Hippocampal formation (tissue), 2 donors: Measurements from ENCODE around the gene TENT4A.

ENCODE experiments used
- DNase-seq, 2 donors: peaks; one replicate each; lab custom pipeline; 2025; lab: John Stamatoyannopoulos, UW

TENT4A gene

GRCh38 chr5:6700685-6701355 is 12.4 kb upstream of the TENT4A start:
- DNase-seq, result no peak

DNA sequence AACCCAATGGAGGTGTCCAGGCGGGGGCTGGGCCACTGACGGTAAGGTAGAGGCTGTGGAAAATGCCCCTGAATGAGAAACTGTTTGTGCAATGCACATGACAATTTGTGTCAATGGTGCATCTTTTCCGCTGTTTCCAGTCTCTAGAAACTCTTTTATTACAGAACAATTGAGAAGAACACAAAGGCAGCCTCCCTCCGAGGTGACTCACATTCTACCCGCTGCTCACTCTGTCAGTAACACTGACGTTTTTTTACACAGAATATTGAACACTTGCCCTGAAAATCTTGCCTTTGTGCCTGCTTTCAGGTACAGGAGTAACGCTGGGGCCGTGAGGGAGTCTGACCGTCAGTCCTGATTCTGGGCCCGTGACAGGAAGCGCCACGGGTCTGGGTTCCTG is 11.7 kb upstream of the TENT4A start:
- DNase-seq, result no peak

DNA sequence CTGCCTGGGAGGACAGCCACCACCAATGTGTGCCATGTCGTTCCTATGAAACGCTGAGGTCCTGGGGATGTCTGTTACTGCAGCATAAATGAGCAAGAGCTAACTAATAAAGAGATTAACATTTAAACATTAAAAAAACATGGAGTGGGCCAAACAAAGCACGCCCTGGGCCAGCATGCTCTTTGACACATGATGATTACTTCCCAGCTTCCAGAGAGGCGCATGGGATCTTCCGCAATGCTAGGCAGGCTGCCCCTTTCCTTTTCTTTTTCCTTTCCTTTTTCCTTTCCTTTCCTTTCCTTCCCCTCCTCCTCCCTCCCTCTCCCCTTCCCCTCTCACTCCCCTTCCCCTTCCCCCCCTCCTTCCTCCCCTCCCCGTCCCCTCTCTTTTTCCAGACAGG is 10.6 kb upstream of the TENT4A start:
- DNase-seq, result no peak

DNA sequence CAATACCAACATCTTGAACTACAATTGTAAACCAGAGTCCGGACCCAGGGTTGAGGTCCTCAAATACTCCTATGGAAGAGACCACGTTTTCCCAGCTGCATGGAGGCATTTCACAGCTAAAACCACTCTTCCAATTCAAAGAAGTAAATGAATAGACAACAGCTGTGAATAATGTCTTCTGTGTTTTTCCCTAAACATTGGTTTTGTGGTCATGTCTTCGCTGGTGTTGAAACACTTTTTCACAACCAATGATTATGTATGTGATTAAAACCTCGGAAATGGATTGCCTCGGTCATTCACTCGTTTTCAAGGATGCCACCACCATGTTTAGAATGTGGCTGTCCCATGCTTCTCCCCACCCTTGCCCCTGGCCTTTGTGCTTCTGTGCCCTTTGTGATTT is 9.4 kb upstream of the TENT4A start:
- no peak for DNase-seq

GRCh38 chr5:6704361-6704851 is 8.8 kb upstream of the TENT4A start:
- DNase-seq, result no peak

DNA sequence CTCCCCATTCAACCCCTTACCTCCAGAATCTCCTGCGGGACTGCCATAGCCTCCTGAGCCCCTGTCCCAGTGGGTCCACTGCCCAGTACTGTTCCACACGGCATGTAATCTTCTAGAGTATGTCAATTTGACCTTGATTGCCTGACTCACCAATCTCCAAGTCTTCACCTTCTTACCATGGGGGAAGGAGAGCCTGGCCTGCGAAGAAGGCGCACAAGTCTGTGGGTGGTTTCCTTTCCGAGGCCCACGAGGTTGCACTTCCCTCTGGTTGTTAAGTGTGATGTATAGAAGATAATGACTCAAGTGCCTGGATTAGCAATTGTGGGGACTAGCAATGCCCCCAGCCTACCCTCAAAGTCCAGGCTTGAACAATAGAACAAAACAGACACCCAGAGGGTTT is 8.1 kb upstream of the TENT4A start:
- no peak for DNase-seq

GRCh38 chr5:6705959-6706358 is 7.3 kb upstream of the TENT4A start:
- DNase-seq, result no peak

- no peak for DNase-seq
Observed at GRCh38 chr5:6707852-6708251, 5.4 kb upstream of the TENT4A start.

GRCh38 chr5:6708814-6709213 is 4.4 kb upstream of the TENT4A start:
- no peak for DNase-seq

GRCh38 chr5:6710070-6710469 is 3.2 kb upstream of the TENT4A start:
- DNase-seq, result no peak

- DNase-seq, result no peak
Observed at GRCh38 chr5:6710551-6711318, 2.5 kb upstream of the TENT4A start.

GRCh38 chr5:6711409-6712141 is 1.7 kb upstream of the TENT4A start:
- DNase-seq, result no peak

DNA sequence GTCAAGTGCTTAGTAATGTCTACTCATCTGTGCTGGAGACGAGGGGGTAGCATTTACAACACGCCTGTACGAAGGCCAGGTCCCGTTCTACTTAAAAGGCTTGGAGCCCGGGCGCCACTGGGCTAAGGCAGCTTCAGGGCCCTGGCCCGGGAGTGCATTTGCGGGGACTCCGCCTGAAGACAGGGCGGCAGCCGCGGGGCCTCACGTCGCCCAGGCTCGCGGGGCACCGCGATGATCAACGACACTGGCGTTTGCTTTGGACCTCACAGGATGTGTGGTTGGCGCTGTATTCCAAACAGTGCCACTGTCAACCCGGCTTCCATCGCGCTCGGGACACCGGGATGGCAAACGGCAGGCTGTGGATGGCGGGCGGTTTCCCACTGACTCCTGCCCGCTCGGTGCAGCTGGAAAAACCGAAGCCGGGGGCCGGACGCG is 1.1 kb upstream of the TENT4A start:
- peak in 1 of 2 donors; percentile 50 for DNase-seq

DNA sequence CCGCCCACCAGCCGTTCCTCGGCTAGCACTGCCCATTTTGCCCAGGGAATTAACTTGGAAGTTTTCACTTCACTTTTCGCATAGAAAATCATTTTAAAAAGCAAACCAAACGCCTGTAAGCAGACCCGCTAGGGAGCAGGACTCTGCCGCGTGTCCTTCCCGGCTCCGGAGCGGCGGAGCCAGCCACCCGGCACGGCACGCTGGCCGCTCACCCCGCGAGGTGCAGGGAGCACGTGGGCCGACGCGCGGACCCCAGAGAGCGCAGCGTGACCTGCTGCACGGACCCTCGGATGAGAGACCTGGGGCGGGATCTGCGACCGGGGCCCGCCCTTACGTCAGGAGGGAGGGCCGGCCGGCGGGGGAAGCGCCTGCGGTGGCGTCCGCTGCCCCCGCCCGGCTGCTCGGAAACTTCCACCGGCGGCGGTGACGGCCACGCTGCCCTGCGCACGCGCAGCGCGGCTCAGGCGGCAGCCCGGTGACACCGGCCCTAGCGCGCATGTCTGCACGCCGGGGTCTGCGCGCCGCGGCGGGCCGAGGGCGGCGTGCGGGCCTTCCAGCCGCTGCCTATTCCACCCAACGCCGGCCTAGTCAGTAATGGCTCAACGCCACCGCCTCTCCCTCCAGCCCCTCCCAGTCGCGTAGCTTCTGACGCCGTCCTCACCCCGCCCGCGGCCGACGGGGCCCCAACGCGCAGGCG is 507 bp upstream of the TENT4A start:
- DNase-seq, result peak; percentile 95 to 97

DNA sequence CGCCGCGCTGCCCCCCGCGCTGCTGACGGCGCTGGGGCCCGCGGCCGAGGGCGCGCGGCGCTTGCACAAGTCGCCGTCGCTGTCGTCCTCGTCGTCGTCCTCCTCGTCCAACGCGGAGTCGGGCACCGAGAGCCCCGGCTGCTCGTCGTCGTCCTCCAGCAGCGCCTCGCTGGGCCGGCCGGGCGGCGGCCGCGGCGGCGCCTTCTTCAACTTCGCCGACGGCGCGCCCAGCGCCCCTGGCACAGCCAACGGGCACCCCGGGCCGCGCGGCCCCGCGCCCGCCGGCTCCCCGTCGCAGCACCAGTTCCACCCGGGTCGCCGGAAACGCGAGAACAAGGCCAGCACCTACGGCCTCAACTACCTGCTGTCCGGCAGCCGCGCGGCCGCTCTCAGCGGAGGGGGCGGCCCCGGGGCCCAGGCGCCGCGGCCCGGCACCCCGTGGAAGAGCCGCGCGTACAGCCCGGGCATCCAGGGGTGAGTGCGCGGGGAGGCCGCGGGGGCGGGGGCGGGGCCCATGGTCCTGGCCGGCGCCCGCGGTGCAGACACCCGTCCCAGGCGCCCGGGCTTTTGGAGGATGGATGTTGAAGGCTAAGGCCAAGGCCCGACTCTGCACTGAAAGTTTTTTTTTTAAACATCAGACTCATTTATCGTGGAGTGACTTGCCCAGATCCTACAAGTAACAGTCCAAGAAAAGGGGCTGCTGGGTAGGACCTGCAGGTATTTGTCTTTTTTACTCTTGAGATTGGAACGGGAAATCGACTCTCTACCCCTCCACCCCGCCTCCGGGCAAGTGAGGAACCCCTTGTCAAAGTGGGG is 1.2 kb downstream of the TENT4A start:
- DNase-seq, result no peak

DNA sequence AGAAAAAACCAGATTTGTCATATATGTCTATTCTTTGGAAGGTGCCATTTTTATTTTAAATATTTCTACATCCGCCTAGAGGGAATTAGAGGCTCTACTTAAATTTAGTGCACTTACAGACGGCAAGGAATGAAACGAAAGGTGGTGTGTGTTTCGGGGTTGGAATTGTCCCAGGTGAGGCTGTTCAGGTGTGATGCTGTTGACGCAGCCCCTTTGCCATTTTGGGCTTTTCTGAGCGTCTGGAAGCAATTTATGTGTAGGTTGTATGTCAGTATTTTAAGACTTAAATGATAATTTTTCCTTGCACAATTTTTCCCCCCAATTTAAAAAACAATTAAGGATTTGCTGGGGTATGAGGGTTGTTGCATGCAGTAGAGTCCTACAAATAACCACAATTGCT is 2.0 kb downstream of the TENT4A start:
- no peak for DNase-seq

- DNase-seq, result no peak
Observed at GRCh38 chr5:6715758-6716628, 2.8 kb downstream of the TENT4A start.

GRCh38 chr5:6716629-6717149 is 3.5 kb downstream of the TENT4A start:
- no peak for DNase-seq

- no peak for DNase-seq
Observed at GRCh38 chr5:6717247-6717646, 4.0 kb downstream of the TENT4A start.

- DNase-seq, result no peak
Observed at GRCh38 chr5:6717687-6718086, 4.5 kb downstream of the TENT4A start.
